ENCODE results near the gene SREBF2. TPM values are rescaled to one million over a fixed set of nuclear protein-coding genes. Genes with fewer than 3 reads are reported as not detected.

Gene SREBF2
- total and polyA plus RNA-seq, 2 of the 8 experiments (the other 6 are each of a cell fraction or from before 2014, with no cell fraction given) = 125 to 144 TPM

GRCh38 chr22:41863472-41863871 lies 30.6 kb downstream of the SREBF2 start (continued):
- no peak for TF ChIP-seq CHD7 (IDR thresholded peaks at IDR 0.05; ENCODE audit: insufficient replicate concordance, low read length)
- no peak for TF ChIP-seq NRF1 (IDR thresholded peaks at IDR 0.05; ENCODE audit: low read depth, low read length)
- TF ChIP-seq BRCA1 (IDR thresholded peaks at IDR 0.05; ENCODE audit: low read depth, low read length) = no peak
- no peak for TF ChIP-seq HDAC6 (IDR thresholded peaks at IDR 0.05; ENCODE audit: low read depth, low read length)
- no peak for TF ChIP-seq SIRT6 (IDR thresholded peaks at IDR 0.05; ENCODE audit: low read length)
- TF ChIP-seq JUN (IDR thresholded peaks at IDR 0.05; ENCODE audit: low read depth, low read length) = no peak

All from H1 (cell line).